Activated T-helper 9 cell treated with anti-CD3 and anti-CD28 coated beads, Interleukin-2, amount 50 U/mL, for 16 hours (primary cell): ENCODE data around the gene XRCC6.
A peak's percentile ranks its signal among the peaks of the same experiment; 100 is the strongest.
"Not testable (repeated sequence)": the region's sequence is repeated elsewhere in the genome, so short reads cannot be mapped to it uniquely, and the experiment has no call there.

Experiments
- DNase-seq: peaks from one replicate; pipeline ENCODE4 v3.0.0-alpha.2; 2020; ENCODE audit warnings: low read depth

XRCC6 gene

GRCh38 chr22:41650821-41651220 lies 29.7 kb downstream of the XRCC6 start:
- no peak for DNase-seq

GRCh38 chr22:41654322-41654721 lies 33.2 kb downstream of the XRCC6 start:
- DNase-seq = no peak

- DNase-seq = no peak
Measured at GRCh38 chr22:41656556-41656955, 35.5 kb downstream of the XRCC6 start.

GRCh38 chr22:41657709-41658108 lies 36.6 kb downstream of the XRCC6 start:
- DNase-seq = no peak

- DNase-seq = no peak
Measured at GRCh38 chr22:41658869-41659268, 37.8 kb downstream of the XRCC6 start.

- no peak for DNase-seq
Measured at GRCh38 chr22:41659941-41660340, 38.8 kb downstream of the XRCC6 start.

- no peak for DNase-seq
Measured at GRCh38 chr22:41660416-41660815, 39.3 kb downstream of the XRCC6 start.

GRCh38 chr22:41661088-41661487 lies 40.0 kb downstream of the XRCC6 start:
- DNase-seq = no peak

GRCh38 chr22:41661713-41662112 lies 40.6 kb downstream of the XRCC6 start:
- no peak for DNase-seq

- not testable (repeated sequence) for DNase-seq
Measured at GRCh38 chr22:41663594-41663993, 42.5 kb downstream of the XRCC6 start.

GRCh38 chr22:41664490-41664889 lies 43.4 kb downstream of the XRCC6 start:
- DNase-seq = no peak

- no peak for DNase-seq
Measured at GRCh38 chr22:41664951-41665350, 43.9 kb downstream of the XRCC6 start.

- no peak for DNase-seq
Measured at GRCh38 chr22:41668971-41669911, 48.1 kb downstream of the XRCC6 start.

GRCh38 chr22:41672096-41672495 lies 51.0 kb downstream of the XRCC6 start:
- DNase-seq = not testable (repeated sequence)

GRCh38 chr22:41672780-41673509 lies 51.9 kb downstream of the XRCC6 start:
- no peak for DNase-seq

- no peak for DNase-seq
Measured at GRCh38 chr22:41674846-41675340, 53.8 kb downstream of the XRCC6 start.

GRCh38 chr22:41676134-41676533 lies 55.0 kb downstream of the XRCC6 start:
- DNase-seq = no peak

- no peak for DNase-seq
Measured at GRCh38 chr22:41681616-41682015, 60.5 kb downstream of the XRCC6 start.

- DNase-seq = peak; percentile 78
Measured at GRCh38 chr22:41682033-41682807, 61.1 kb downstream of the XRCC6 start.

GRCh38 chr22:41683052-41683451 lies 62.0 kb downstream of the XRCC6 start:
- no peak for DNase-seq

- no peak for DNase-seq
Measured at GRCh38 chr22:41683616-41684015, 62.5 kb downstream of the XRCC6 start.

- DNase-seq = no peak
Measured at GRCh38 chr22:41684194-41684593, 63.1 kb downstream of the XRCC6 start.
